ENCODE data around the gene B3GAT1.

B3GAT1 gene

GRCh38 chr11:134407923-134408322, 4.1 kb downstream of the B3GAT1 start:
- DNase-seq = no peak

GRCh38 chr11:134407321-134407828, 4.7 kb downstream of the B3GAT1 start:
- DNase-seq = no peak

- no peak for DNase-seq
Measured at GRCh38 chr11:134406264-134407185, 5.5 kb downstream of the B3GAT1 start.

GRCh38 chr11:134405841-134406240, 6.2 kb downstream of the B3GAT1 start:
- DNase-seq = no peak

- no peak for DNase-seq
Measured at GRCh38 chr11:134405436-134405835, 6.6 kb downstream of the B3GAT1 start.

DNA sequence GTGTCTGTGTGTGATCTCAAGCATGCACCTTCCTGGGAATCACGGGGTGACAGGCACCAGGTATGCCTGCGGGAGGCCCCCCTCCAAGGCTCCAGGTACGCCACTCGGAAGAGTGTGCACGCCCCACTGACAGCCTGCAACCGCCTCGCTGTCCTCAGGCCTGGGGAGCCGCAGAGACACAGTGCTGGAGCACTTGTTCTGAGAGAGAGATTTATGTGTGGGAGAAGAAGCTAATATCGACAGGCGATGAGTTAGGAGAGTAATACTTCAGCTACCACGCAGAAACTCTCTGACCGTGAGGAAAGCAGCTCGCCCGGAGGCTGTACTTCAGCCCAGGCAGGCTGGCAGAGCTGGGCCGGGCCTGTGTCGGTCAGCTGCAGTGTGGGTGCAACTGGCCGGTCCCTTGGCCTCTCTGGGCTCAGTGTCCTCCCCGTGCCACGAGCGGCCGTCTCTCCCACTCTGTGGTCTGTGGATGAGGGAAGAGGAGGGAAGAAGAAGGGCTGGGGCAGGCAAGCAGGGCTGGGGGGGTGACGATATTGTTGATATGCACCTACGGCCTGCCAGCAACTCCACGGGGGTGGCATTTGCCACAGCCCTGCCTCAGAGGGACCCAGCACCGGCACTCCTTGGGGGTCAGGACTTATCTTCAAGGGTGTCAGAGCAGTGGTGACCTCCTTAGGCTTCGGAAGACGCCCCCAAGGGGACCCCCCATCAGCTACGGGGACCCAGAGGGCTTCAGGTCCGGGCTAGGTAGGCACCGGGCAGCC, 7.3 kb downstream of the B3GAT1 start:
- no peak for DNase-seq

- no peak for DNase-seq
Measured at GRCh38 chr11:134402910-134403309, 9.1 kb downstream of the B3GAT1 start.

DNA sequence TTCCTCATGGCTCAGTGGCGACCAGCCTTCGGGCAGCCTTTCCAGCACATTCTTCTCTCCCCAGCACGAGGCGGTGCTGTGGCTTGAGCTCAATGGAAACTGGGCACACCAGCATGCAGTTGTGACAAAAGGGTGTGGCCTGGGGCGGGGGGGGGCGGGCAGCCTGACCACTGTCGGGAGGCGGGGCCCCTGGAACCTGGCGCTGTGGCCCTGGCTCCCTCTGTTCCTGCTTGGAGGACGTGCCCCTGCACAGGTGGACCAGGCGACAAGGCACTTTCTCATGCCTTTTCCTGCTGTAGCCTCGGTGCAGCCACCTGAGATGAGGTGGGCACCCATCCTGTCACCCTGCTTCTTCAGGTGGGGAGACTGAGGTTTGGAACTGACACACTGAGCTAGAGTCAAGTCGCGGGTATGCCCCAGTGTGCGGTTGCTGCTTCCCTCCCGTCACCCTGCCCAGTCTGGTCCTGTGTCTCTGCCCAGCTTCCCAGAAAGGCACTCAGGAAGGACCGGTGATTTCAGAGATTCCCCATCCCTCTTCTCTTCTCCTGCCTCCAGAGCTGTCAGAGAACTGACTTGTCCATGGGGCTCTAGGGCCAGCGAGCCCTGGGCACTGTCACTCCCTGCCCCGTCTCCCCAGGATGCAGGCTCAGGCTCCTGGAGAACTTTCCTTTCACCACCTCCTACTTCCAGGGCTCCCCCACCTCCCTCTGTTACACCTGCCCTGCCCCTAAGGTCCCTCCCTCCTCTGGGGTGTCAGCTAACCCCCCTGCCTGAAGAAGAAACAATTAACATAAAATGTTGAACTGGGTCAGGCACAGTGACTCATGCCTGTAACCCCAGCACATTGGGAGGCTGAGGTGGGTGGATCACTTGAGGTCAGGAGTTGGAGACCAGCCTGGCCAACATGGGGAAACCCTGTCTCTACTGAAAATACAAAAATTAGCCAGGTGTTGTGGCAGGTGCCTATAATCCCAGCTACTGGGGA, 9.9 kb downstream of the B3GAT1 start:
- DNase-seq = no peak

GRCh38 chr11:134399996-134400395, 12.0 kb downstream of the B3GAT1 start:
- DNase-seq = no peak

DNA sequence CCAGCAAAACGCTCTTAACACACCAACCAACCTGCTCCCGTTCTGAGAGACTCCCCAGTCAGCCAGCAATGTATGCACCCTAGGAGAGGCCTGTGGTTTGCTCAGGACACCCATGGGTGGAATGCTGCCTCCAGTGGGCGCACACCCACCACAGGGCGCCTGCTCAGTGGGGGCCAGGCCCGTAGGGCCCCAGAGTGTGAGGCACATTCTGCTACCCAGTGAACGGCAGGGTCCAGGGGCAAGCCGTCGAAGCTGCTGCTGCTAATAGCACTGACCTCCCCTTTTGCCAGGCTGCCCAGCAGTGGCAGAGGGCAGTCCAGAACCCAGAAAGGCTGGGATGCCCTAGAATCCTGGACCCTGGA, 12.8 kb downstream of the B3GAT1 start:
- DNase-seq = no peak

GRCh38 chr11:134398644-134399292, 13.3 kb downstream of the B3GAT1 start:
- DNase-seq = no peak

GRCh38 chr11:134398079-134398444, 14.0 kb downstream of the B3GAT1 start:
- DNase-seq = no peak

GRCh38 chr11:134397304-134398078, 14.6 kb downstream of the B3GAT1 start:
- DNase-seq = no peak

DNA sequence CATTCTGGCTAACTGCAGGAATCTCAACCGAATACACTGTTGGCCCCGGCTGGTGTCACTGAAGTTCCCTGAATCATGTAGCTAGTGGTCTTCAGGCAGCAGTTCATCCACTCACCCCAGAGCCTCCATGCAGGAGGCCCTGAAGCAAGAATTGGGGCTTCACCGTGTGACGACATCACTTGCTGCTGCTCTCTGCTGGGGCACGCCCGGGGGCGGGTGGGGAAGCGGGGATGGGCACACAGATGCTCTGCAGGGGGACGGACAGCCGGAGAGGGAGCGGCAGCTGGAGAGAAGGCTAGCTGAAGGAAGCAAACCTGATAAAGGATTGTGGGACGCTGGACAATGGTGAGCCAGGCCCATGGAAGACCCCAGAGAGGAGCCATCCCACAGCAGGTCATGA, 17.0 kb downstream of the B3GAT1 start:
- DNase-seq = no peak

DNA sequence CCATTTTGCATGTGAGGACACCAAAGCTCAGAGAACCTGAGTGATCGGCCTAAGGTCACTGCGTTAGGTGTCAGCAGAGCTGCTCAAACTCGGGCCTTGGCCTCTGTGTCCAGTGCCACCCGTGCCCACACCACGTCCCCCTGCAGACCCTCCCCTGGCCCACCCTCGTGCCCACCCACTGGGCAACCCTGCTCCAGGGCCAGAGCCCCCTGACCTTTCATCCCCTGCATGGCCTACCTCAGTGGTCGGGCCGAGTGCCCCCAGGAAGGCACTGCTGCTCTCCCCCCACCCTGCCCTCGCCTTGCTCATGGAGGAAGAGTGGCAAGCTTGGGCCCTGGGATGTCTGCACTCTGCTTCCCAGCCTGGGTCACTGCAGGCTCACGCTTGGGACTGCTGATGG, 17.7 kb downstream of the B3GAT1 start:
- DNase-seq = no peak

GRCh38 chr11:134393638-134394037, 18.4 kb downstream of the B3GAT1 start:
- DNase-seq = no peak

GRCh38 chr11:134392953-134393615, 19.0 kb downstream of the B3GAT1 start:
- no peak for DNase-seq

DNA sequence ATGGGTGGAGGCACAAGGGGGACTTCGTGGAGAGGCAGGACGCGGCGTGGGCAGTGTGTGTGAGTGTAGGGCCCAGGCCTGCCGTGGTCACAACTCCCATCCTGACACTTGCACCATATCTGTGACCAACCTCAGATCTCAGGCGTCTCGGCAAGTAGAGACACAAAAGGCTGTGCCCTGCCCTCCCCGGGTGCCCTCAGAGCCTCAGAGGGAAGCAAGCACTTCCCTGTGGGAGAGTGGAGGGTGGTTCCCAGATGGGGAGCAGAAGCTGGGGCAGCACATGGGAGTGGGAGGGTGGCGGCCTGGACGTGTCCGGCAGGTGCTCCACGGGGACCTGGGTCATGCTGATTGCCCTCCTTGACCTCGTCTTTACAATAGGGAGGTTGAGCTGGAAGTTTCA, 20.4 kb downstream of the B3GAT1 start:
- DNase-seq = no peak

DNA sequence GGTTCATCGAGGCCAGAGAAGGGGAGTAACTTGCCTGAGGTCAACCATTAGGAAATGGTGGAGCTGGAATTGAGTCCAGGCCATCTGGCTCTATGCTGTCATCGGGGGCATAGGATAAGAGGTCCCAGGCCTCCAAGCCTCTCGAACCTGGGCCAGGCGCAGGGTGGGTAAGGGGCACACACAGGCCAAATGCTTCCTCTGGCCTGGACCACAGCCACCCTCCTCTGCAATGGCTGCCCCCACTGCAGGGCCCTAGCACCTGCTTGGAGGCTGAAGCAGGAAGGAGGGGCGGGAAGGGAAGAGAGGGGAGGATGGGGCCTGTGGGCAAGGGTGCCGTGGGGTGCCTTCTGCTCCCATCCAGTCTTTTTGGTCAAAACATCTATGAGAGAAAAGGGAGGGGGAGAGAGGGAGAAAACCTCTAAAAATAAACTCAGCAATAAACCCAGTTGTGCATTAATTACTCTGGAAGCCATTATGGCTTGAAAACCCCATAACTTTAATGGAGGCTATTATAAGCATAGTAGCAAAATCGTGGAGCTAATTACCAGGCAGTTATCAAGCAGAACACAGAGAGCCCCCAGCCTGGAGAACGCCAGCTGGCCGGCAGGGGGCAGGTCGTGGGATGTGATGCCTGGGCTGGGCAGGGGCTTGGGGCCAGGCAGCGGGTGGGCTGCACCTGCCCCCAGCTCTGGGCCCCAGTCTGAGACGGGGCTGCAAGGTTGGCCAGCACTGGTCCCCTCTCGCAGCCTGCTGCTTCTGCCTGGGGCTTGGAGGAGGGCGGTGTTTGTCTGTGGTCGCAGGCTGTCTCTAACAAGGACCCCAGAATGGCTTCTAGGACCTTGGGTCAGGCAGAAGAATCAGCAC, 21.1 kb downstream of the B3GAT1 start:
- DNase-seq = no peak
